Measurements from ENCODE around the gene IGSF11. TPM values are rescaled to one million over a fixed set of nuclear protein-coding genes. Genes with fewer than 3 reads are reported as not detected.

Gene IGSF11
- total and polyA plus RNA-seq, 2 donors (not counting 1 experiment from before 2014, with no cell fraction given) = not detected

- Mint-ChIP-seq H3K27ac (no peak overlapping the region), H3K4me3 (no peak overlapping the region), H3K27me3 (peaks cover 10% of the 10 kb centered on the region), H3K9me3 (ENCODE audit: insufficient read depth) (no peaks in the 10 kb centered on the region), H3K4me1 (no peaks in the 10 kb centered on the region)
- TF ChIP-seq CTCF (IDR thresholded peaks at IDR 0.05) (no peak), EZH2 (IDR thresholded peaks at IDR 0.05; ENCODE audit: borderline replicate concordance, insufficient read depth, low read depth, low read length, poor library complexity, severe bottlenecking) (no peak)
- H3K4me1 ChIP-seq (ENCODE audit: control insufficient read depth in 2 of 2, insufficient read depth in 2 of 2, low read length in 2 of 2) = no peaks in the 10 kb centered on the region
- WGBS (ENCODE audit: insufficient coverage) = no CpG with 5 or more reads among the region's 3 CpGs
- no peak overlapping the region for H3K4me3 ChIP-seq (ENCODE audit: control extremely low read depth in 1 of 5, extremely low read depth in 1 of 5, insufficient read depth in 1 of 5, low read depth in 2 of 5, low read length in 4 of 5)
- no peak overlapping the region for H2AFZ ChIP-seq (ENCODE audit: insufficient read depth, low read depth, low read length, poor library complexity, severe bottlenecking)
- no peak overlapping the region for H3K4me2 ChIP-seq (replicated peaks; ENCODE audit: low read depth, low read length, poor library complexity, severe bottlenecking)
- H3K27ac ChIP-seq (ENCODE audit: low read length in 2 of 2) = no peak overlapping the region
- peaks cover 0 to 12% (median 0%) of the 10 kb centered on the region in 3 donors for H3K9me3 ChIP-seq (ENCODE audit: control extremely low read depth in 1 of 3, control insufficient read depth in 2 of 3, insufficient read depth in 1 of 3, low read length in 2 of 3)
- H4K20me1 ChIP-seq (ENCODE audit: control insufficient read depth, insufficient read depth, low read length, poor library complexity, severe bottlenecking) = no peaks in the 10 kb centered on the region
- no peaks in the 10 kb centered on the region for H3K27me3 ChIP-seq (replicated peaks in 1 of 4; ENCODE audit: control extremely low read depth in 1 of 4, control insufficient read depth in 3 of 4, insufficient read depth in 4 of 4, low read length in 3 of 4)
- DNase-seq (no peak), ATAC-seq (ENCODE audit: low read depth) (no peak)
- no peak overlapping the region for H3K9ac ChIP-seq (ENCODE audit: low read length)
- CTCF ChIA-PET = no interaction called here
- POLR2A ChIA-PET = no interaction called here
- intact Hi-C loops (cut with micrococcal nuclease) = no loop called here
- no peaks in the 10 kb centered on the region for H3K79me2 ChIP-seq (ENCODE audit: control insufficient read depth, insufficient read depth, low read length)
- H3K36me3 ChIP-seq (replicated peaks in 1 of 2; ENCODE audit: control extremely low read depth in 1 of 2, control insufficient read depth in 1 of 2, extremely low read depth in 1 of 2, insufficient read depth in 2 of 2, low read length in 1 of 2) = no peaks in the 10 kb centered on the region
Observed at GRCh38 chr3:119069725-119070124, 35.1 kb upstream of the IGSF11 start.

GRCh38 chr3:119063471-119063870 is 28.8 kb upstream of the IGSF11 start:
- H3K27ac ChIP-seq (ENCODE audit: low read length in 2 of 2) = no peak overlapping the region
- TF ChIP-seq CTCF (IDR thresholded peaks at IDR 0.05) = no peak
- TF ChIP-seq EZH2 (IDR thresholded peaks at IDR 0.05; ENCODE audit: borderline replicate concordance, insufficient read depth, low read depth, low read length, poor library complexity, severe bottlenecking) = no peak
- no peak overlapping the region for H3K9ac ChIP-seq (ENCODE audit: low read length)
- Mint-ChIP-seq H3K27me3 (peaks cover 10% of the 10 kb centered on the region), H3K4me3 (no peak overlapping the region), H3K27ac (no peak overlapping the region), H3K9me3 (ENCODE audit: insufficient read depth) (no peaks in the 10 kb centered on the region), H3K4me1 (no peaks in the 10 kb centered on the region)
- CTCF ChIA-PET = no interaction called here
- no peaks in the 10 kb centered on the region for H3K36me3 ChIP-seq (replicated peaks in 1 of 2; ENCODE audit: control extremely low read depth in 1 of 2, control insufficient read depth in 1 of 2, extremely low read depth in 1 of 2, insufficient read depth in 2 of 2, low read length in 1 of 2)
- H3K4me3 ChIP-seq (ENCODE audit: control extremely low read depth in 1 of 5, extremely low read depth in 1 of 5, insufficient read depth in 1 of 5, low read depth in 2 of 5, low read length in 4 of 5) = no peak overlapping the region
- WGBS (ENCODE audit: insufficient coverage) = no CpG with 5 or more reads among the region's 1 CpG
- no peaks in the 10 kb centered on the region for H3K79me2 ChIP-seq (ENCODE audit: control insufficient read depth, insufficient read depth, low read length)
- intact Hi-C loops (cut with micrococcal nuclease) = no loop called here
- no peaks in the 10 kb centered on the region for H4K20me1 ChIP-seq (ENCODE audit: control insufficient read depth, insufficient read depth, low read length, poor library complexity, severe bottlenecking)
- no peak overlapping the region for H3K4me2 ChIP-seq (replicated peaks; ENCODE audit: low read depth, low read length, poor library complexity, severe bottlenecking)
- no peaks in the 10 kb centered on the region for H3K9me3 ChIP-seq (ENCODE audit: control extremely low read depth in 1 of 3, control insufficient read depth in 2 of 3, insufficient read depth in 1 of 3, low read length in 2 of 3)
- DNase-seq (no peak), ATAC-seq (ENCODE audit: low read depth) (no peak)
- no peaks in the 10 kb centered on the region for H3K27me3 ChIP-seq (replicated peaks in 1 of 4; ENCODE audit: control extremely low read depth in 1 of 4, control insufficient read depth in 3 of 4, insufficient read depth in 4 of 4, low read length in 3 of 4)
- H2AFZ ChIP-seq (ENCODE audit: insufficient read depth, low read depth, low read length, poor library complexity, severe bottlenecking) = no peak overlapping the region
- H3K4me1 ChIP-seq (ENCODE audit: control insufficient read depth in 2 of 2, insufficient read depth in 2 of 2, low read length in 2 of 2) = no peaks in the 10 kb centered on the region
- POLR2A ChIA-PET = no interaction called here
